ENCODE data around the gene CDK15.

GRCh38 chr2:201891676-201892075 is 85.3 kb downstream of the CDK15 start:
- TF ChIP-seq CTCF (IDR thresholded peaks at IDR 0.05; ENCODE audit: low read length) = no peak
- TF ChIP-seq EZH2 (IDR thresholded peaks at IDR 0.05; ENCODE audit: borderline replicate concordance, low read length) = no peak

Data from OCI-LY1 (cell line).